CD4-positive, alpha-beta T cell treated with Interleukin-2 at 100 ng/mL for 4 hours (primary cell): ENCODE data around the gene CCKAR.
"Not testable (repeated sequence)": the region's sequence is repeated elsewhere in the genome, so short reads cannot be mapped to it uniquely, and the experiment has no call there.

Experiments
- DNase-seq: peaks from one replicate; pipeline ENCODE4 v3.0.0-alpha.2; 2020; ENCODE audit warnings: low spot score

The CCKAR gene, protein sequence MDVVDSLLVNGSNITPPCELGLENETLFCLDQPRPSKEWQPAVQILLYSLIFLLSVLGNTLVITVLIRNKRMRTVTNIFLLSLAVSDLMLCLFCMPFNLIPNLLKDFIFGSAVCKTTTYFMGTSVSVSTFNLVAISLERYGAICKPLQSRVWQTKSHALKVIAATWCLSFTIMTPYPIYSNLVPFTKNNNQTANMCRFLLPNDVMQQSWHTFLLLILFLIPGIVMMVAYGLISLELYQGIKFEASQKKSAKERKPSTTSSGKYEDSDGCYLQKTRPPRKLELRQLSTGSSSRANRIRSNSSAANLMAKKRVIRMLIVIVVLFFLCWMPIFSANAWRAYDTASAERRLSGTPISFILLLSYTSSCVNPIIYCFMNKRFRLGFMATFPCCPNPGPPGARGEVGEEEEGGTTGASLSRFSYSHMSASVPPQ

DNA sequence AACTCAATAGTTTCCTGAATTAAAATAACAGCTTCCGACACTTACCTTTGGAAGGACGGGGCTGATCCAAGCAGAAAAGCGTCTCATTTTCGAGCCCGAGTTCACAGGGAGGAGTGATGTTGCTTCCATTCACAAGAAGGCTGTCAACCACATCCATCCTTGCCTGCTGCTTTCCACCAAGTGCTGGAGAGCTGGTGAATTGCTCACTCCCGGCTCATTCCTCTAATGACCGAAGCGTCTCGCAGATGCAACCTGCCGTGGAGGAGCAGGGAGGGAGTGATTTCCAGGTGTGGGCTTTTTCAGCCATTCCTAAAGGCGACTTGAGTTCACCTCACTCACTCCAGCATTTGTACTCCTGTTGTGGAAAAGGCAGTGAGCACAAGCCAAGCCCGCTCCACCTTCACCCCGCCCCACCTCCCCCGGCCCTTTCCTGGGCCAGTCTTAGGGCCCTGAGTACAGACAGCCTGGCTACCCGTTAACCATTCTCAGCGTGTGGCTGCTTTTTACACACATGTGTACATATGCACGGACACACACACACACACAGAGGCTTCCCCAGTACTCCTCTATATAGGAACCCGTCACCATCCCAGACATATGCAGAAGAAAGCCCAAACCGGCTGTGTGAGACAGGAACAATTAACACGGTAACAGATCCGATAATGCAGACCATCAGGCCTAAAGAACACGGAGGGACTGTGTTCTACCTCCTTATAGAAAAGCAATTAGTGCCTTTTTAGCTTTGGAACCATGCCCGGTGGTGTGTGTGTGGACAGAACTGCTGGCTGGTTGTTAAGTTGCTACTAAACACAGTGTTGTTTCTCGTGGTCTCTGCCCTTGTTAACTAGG is at the start of gene CCKAR:
TSS of gene CCKAR (minus strand) at position 374 of the 849 bp plus-strand sequence. CDS start at position 157, 217 bp downstream.
- DNase-seq, result no peak

DNA sequence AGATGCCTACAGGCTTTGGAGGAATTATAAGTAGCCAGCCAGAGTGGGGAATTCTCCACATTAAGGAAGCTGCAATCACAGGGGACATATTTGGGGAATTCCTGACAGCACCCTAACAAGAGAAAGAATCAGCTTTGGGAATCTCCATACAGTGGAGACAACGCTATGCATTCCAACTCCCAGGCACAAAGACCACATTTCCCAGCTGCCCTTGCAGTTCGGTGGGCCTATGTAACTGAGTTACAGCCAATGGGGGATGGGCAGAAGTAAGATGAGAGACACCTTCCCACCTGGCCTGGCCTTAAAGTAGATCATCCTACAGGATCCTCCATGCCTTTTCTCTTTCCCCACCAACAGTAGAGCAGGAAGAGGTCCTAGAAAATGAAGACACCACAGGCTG is 43.4 kb upstream of the CCKAR start:
- DNase-seq, result no peak

DNA sequence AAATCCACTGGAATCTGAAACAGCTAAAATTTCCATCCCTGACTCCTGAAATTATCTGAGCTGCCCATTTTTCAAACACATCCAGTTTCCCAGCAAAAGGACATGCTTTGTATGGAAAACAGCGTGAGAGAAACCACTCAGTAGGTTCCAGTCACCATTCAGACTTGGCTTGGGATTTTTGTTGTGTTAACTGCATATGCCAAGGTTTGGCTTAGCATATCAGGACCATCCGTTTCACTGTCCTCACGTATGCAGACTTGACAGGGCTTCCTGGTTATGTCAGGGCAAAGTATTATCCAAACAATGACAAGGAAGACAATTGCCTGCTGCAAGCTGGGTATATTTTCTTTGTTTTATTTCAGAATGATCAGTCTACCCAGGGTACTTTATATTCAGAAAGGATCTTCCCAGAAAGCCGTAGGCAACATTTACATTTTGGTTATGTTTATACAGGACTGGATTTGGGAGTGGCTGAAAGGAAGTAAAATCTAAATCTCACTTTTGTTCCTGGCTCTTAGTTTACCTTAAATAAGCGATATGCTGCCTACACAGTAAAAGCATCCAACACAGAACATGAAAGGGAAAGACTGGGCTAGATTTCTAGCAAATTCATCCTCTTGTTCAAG is 41.3 kb upstream of the CCKAR start:
- no peak for DNase-seq

DNA sequence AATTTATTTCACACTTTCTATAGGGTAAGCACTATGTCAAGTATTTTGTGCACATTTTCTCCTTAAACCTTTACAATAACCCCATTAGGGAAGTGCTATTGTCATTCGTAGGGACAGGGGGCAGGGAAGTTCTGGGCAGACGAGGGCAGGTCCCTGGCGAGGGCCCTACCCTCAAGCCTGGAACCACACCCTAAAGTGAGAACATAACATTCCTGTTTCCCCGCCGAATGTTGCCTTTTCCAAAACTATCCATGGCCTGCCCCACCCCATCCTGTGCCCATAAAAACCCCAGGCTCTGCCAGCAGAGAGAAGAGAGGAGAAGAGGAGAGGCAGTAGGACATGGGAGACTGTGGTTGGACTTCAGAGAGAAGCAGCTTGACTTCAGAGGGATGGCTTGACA is 39.8 kb upstream of the CCKAR start:
- no peak for DNase-seq

DNA sequence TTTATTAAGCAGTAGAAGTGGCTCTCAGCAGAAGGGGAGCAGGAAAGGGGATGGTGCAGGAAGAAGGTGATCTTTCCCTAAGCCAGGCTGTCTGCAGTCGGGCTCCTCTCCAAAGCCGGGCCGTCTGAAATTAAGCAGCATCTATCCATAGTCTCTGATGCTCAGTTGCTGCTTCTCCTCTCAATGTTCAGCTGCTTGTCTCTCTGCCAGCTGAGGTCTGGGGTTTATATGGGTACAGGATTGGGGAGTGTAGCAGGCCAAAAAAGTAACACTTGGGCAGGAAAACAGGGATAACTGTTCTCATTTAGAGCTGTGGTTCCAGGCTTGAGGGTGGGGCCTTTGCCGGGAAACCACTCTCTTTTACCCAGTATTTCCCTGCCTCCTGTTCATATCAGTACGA is 39.2 kb upstream of the CCKAR start:
- no peak for DNase-seq

DNA sequence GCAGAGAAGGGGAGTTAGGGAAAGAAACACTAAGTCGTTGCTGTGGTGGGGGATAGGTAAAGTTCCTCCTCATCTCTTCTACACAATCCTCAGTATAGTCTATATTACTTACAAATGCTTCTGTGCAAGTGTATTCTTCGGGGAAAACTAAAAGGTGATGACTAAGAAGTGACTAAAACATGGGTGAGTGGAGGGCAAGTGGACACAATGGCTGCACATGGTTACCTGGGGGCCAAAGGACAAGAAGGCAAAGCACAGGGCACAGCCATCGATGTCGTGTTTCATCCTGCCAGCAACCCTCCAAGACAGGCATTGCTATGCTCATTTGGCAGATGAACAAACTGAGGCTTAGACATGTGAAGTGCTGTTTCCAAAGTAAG is 35.5 kb upstream of the CCKAR start:
- DNase-seq, result no peak

DNA sequence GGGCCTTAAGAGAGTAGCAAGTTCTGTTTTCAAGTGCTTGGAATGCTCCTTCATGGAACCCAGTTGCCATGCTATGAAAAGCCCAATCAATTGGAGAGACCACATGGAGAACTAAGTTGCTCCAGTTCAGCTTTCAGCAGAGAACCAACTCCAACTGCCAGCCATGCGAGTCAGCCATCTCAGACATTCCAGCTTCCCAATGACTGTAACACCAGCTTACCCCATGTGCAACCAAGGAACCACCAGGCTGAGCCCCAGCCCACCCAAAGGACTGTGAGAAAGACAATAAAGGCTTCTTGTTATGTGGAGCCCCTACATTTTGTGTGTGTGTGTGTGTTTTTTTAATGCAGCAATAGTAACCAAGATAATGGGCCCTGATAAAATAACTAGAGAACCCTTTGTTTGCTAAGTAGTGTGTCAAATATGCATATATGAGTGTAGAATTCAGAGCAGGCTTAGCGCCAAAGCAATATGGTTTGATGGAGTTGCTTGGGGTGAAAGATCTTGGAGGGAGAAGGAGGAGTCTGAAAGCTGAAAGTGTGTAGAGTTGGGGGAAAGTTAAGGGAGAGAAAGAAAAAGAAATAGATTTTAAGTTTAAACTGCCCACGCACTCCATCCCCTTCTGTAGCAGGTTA is 35.0 kb upstream of the CCKAR start:
- DNase-seq, result no peak

DNA sequence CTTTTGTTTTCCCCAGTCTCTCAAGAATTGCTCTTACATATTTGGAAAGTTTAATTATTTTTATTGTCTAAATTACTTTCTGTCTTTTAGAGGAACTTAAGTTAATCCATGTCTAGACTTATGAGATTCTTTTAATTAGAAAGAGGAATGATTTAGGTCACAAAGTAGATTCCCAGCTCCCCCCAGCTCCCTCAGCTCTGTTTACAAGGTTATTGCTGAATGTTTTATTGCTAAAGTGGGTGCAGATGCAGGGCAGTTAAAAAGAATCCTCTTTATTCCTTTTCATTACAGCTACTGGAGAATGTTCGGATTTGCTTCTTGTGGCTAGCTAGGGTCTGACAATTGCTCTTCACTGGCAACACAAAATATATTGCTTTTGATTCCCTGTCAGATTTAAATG is 33.7 kb upstream of the CCKAR start:
- DNase-seq, result no peak

DNA sequence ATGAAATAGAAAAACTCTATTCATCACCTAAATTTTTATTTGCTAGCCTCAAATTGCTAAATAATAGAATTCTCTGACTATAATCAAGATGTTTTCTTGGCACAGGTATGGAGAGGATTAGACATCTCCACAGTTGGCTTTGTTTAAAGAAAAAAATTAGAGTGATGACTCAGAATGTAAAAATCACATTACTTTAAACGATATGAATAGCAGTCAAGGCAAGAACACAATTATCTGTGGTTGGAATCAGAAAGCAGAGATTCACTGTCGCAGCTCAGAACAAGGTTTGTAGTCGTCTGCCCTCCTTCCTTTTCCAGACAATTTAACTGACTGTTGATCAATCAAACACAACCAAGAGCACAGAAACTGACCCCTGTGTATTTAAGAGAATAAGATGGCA is 32.2 kb upstream of the CCKAR start:
- DNase-seq, result no peak

DNA sequence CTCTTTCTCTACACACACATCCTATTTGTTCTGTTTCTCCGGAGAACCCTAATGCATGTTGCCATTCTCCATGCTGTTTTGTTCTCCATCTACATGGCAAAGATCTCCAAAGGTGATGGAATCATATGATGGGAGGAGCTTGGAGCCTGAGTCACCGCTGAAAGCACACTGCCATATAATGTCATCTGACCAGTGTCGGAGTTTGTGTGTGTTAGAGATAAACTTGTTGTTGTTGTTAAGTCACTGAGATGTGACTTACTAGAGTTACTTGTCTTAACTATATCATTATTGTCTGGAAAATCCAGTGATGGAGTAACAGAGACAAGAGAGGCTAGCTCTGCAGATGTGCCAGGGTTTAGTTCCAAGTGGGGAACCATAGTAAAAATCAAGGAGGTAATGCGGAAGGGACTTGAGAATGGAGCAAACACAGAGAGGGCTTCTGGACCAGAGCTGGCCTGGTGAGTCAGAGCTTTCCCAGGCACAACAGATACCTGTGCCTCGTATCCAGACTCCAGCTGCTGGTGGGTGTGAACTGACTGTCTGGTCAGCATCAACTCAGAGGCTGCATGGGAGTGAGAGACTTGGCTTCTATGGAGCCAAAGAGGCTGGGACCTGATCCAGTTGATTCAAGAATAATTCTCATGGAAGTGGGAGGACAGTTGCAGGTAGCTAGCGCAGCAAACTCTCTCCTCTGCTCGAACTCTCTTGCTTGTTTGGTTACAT is 30.6 kb upstream of the CCKAR start:
- DNase-seq, result no peak

DNA sequence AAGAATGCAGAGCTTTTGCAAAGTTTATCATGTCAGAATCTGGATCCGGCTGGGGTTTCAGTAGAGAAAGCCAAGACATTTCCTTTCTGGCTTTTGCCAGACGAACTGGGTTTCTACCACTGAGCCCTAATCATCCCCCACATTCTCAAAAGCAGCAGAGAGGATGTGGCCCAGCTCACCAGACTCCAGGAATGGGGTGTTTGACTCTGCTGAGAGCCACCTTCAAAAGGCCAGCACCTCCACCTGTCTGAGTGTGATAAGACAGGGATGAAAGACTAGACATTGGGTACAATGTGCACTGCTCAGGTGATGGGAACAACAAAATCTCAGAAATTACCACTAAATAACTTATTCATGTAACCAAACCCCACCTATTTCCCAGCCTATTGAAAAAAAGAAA is 25.7 kb upstream of the CCKAR start:
- DNase-seq, result no peak

DNA sequence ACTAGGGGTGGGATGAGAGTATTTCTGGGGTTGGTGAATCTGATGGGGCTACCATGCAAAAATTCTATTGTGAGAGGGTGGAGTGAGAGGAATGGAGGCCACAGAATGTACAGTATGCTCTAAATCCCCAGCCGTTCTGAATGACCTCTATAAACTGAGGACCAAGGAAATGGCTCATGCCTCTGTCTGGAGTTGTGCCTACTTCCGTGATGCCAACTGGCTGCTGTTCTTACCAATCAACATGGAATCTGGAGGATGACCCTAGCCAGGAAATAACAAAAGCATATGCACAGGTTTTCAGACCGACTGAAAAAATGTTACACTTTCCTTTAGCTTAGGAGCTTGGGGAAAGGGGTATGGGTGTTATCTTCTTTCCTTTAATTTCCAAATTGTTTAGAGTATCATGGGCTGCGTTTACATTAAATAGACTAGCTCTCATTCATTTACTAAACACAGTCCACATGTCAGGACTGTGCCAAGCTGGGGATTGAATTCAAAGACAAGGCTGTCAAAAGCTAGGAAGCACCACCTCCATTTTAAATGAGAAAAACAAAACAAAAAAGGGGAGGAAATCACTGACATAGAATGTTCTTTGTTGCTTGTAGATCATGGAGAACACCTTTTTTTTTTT is 20.2 kb upstream of the CCKAR start:
- DNase-seq, result no peak

DNA sequence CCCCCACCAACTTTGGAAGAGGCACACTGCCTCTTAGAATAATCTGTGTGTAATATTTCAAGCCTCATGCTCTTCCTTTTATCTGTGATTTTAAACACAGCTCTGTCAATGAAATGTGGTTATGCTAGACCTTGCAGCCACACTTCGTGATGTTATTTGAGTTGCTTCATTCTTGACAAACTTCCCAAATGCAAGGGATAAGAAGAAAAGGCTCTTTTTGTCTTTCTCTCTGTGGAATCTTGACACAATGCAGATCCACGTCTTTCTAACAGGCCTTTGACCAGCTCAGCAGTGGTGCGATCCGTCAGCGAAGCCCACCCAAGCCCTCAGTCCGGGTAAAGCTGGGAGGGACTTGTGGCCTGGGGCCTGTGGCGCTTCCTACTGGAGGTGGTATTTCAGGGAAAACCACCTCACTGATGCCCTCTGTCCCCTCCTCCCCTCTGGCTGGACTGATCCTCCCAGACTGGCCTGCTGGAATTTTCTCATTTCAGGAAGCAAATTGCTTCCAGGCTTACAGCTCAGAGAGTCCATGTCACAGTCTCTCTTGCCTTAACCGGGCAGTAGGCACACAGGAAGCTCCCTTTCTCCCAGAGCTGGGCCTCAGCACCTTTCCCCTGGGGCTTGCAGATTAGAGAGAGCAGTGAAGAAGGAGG is 19.5 kb upstream of the CCKAR start:
- DNase-seq, result no peak

DNA sequence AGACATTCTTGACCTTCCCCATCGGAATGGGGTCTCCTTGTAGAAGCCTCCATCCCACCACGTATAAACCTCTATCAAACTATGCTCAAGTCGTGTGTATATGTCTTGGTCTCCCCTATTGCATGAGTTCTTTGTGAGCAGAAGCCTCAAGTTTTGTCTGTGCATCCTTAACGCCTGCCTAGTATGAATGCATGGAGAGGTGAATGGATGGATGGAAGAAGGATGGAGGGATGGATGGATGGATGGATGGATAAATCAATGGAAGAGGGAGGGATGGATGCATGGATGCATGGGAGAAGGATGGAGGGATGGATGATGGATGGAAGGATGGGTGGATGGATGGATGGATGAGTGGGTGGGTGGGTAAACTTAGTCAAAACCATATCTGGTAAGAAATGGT is 17.0 kb upstream of the CCKAR start:
- DNase-seq, result no peak

DNA sequence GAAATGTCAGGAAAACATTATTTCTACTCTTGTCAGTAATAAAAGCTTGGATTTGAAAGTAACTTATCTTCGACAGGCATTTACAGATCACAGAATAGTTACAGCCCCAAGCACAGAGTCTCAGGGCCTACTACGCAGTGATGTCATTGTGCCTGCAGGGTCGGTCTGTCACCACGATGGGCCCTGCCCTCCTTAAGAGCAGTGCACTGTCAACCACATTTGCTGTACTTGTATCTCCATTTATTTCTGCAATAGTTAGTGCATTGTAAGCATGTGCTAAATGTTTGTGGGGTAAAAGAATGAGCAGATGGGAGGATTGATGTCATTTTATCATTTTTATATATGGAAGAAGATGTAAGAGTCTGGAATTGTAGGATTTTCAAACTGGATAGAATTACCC is 13.6 kb upstream of the CCKAR start:
- DNase-seq, result no peak

DNA sequence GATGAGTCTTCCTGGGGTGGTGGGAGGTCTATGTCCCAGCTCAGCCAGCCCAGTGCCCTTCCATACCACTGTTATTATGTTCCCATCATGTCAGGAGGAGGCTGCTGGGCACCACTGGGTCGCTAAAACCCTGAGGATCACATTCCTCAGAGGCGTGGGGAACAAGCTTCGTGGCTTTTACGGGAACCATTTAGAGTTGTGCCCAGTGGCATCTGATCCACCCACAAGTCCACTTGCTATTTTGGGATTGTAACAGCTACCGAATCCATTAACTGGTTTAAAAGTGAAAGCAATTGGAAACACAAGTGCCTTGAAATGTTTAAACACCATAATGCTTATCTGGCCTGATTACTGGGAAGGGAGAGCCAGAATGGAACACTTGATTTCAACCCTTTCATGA is 13.1 kb upstream of the CCKAR start:
- no peak for DNase-seq

DNA sequence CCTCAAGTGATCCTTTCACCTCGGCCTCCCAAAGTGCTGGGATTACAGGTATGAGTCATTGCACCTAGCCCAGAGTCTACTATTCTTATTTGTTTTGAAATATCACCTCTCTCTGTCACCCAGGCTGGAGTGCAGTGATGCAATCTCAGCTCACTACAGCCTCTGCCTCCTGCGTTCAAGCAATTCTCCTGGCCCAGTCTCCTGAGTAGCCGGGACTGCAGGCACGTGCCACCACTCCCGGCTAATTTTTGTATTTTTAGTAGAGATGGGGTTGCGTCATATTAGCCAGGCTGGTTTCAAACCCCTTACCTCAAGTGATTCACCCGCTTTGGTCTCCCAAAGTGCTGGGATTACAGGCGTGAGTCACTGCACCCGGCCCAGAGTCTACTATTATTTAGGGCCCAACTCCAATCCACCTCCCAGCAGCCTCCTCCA is 10.3 kb upstream of the CCKAR start:
- not testable (repeated sequence) for DNase-seq

DNA sequence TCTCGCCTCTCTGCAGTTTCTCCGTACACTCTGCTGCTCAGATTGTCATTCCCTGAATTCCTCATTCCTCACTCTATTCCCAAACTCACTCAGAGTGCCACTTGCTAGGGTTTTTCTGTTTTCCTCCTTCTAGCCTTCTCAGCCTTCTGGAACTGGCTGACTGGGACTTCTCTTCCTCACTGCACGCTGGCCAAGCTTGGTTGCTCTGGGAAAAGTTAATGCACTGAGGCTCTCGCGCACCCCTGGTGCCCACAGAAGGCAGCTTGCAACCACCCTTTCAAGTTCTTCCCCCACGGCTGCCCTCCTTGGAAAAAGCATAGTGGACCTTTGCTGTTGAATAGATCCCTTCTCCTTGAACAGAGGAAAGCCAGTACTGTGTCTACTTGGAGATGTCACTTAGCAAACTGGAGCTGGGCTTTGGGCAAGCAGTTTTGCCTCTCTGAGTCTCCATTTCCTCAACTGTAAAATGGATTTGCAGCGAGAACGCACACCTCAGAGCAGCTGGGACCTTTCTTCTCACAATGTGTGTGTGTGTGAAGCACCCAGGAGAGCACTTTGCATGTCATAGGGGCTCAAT is 6.0 kb upstream of the CCKAR start:
- DNase-seq, result no peak

DNA sequence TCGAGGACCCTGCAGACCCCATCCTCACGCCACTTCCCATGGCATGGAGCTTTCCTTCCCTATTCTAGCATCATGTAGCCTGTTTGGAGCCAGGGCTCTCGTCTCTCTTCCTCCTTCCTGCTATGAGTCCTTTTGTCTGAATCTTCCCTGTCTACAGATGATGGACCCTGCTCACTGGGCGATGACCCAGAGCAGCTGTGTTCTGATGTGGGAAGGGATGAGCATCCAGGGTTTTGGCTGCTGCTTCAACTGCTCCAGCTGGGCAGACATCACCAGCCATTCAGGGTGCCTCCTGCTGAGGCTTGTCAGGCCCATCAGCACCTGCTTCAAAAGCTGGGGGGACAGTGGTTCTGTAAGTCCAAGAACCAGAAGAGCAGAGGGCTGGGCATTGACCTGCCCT is 3.2 kb upstream of the CCKAR start:
- DNase-seq, result no peak

DNA sequence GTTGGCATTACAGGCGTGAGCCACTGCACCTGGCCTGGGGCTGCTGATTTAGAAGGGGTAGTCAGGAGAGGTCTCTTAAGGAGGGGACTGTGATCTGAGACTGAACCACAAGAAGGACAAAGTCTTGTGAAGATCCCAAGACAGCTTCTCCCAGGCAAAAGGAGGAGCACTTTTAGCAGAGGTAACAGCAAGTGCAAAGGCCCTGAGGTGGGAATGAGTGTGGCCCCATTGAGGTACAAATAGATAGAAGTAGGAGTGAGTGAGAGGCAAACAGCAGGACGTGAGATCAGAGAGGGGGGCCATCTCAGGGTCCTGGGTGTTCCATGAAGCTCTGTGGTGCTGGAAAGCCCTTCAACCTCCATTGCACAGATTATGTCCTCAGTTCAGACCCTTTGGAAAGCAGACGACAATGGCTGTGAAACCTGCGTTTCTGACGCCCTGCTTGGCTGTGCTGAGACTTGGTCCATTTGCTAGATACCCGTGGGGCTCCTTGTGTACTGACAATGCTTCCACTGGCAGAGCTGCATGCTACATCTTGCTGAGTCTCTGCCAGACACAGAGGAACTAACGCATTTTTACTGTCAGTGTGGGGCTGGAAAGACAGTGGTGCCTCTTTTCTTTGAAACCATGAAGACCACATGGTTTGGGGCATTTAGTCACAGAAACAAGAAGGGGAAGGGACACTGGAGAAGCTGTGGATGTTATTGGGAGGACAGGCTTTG is 1.3 kb upstream of the CCKAR start:
- DNase-seq, result no peak
